Measurements from ENCODE around the gene SZT2. TPM values are rescaled to one million over a fixed set of nuclear protein-coding genes. Genes with fewer than 3 reads are reported as not detected.

Gene SZT2
- total RNA-seq, 2 experiments from 2014 or later, result 27.3 to 37.6 TPM

- ChIA-PET POLR2A (no interaction called here), CTCF (interaction anchor here (0.8 kb wide), 1 partner anchor 106 kb away, joined by 3 read pairs; no protein-coding TSS in a partner anchor)
- no peak for DNase-seq
- H3K27ac Mint-ChIP-seq, result no peak overlapping the region
- intact Hi-C loops (cut with micrococcal nuclease), result no loop called here
- H3K4me3 Mint-ChIP-seq, result no peak overlapping the region
- H3K4me1 Mint-ChIP-seq (ENCODE audit: low read depth), result peaks cover 2% of the 10 kb centered on the region
- no peaks in the 10 kb centered on the region for H3K27me3 Mint-ChIP-seq
- no peaks in the 10 kb centered on the region for H3K9me3 Mint-ChIP-seq
- H3K36me3 Mint-ChIP-seq, result peaks cover 3% of the 10 kb centered on the region
These were observed 37.4 kb upstream of the SZT2 start for GRCh38 chr1:43352351-43352705.

- CTCF ChIA-PET, result interaction anchor here (0.8 kb wide), 1 partner anchor 106 kb away, joined by 3 read pairs; no protein-coding TSS in a partner anchor
- POLR2A ChIA-PET, result interaction anchor here (0.6 kb wide), 1 partner anchor 73 kb away, joined by 3 read pairs; no protein-coding TSS in a partner anchor
These were observed 36.8 kb upstream of the SZT2 start for GRCh38 chr1:43352881-43353280.

GRCh38 chr1:43354471-43354870 is 35.2 kb upstream of the SZT2 start:
- Mint-ChIP-seq H3K27me3 (no peaks in the 10 kb centered on the region), H3K4me1 (ENCODE audit: low read depth) (peaks cover 4% of the 10 kb centered on the region), H3K4me3 (no peak overlapping the region), H3K36me3 (peaks cover 7% of the 10 kb centered on the region), H3K9me3 (no peaks in the 10 kb centered on the region), H3K27ac (no peak overlapping the region)
- DNase-seq, result no peak
- ChIA-PET CTCF (interaction anchor here (0.9 to 1.1 kb wide), 2 partner anchors 60 to 127 kb away, joined by 3 to 4 read pairs; no protein-coding TSS in a partner anchor), POLR2A (no interaction called here)
- intact Hi-C loops (cut with micrococcal nuclease), result no loop called here

More at GRCh38 chr1:43352881-43353280, 36.8 kb upstream of the SZT2 start:
- Mint-ChIP-seq H3K9me3 (no peaks in the 10 kb centered on the region), H3K27me3 (no peaks in the 10 kb centered on the region), H3K4me1 (ENCODE audit: low read depth) (peaks cover 4% of the 10 kb centered on the region), H3K4me3 (no peak overlapping the region), H3K27ac (no peak overlapping the region), H3K36me3 (peaks cover 3% of the 10 kb centered on the region)
- intact Hi-C loops (cut with micrococcal nuclease), result no loop called here
- no peak for DNase-seq

GRCh38 chr1:43354936-43355335 is 34.8 kb upstream of the SZT2 start:
- H3K27me3 Mint-ChIP-seq, result no peaks in the 10 kb centered on the region
- H3K36me3 Mint-ChIP-seq, result peaks cover 12% of the 10 kb centered on the region
- ChIA-PET CTCF (interaction anchor here (0.9 to 1.1 kb wide), 2 partner anchors 59 to 128 kb away, joined by 3 to 4 read pairs; no protein-coding TSS in a partner anchor), POLR2A (no interaction called here)
- no peak overlapping the region for H3K4me3 Mint-ChIP-seq
- DNase-seq, result no peak
- peaks cover 7% of the 10 kb centered on the region for H3K4me1 Mint-ChIP-seq (ENCODE audit: low read depth)
- no peaks in the 10 kb centered on the region for H3K9me3 Mint-ChIP-seq
- intact Hi-C loops (cut with micrococcal nuclease), result no loop called here
- no peak overlapping the region for H3K27ac Mint-ChIP-seq

- Mint-ChIP-seq H3K4me3 (peak overlapping the region; percentile 84), H3K9me3 (no peaks in the 10 kb centered on the region), H3K4me1 (ENCODE audit: low read depth) (peaks cover 26% of the 10 kb centered on the region), H3K36me3 (peaks cover 34% of the 10 kb centered on the region), H3K27ac (no peak overlapping the region), H3K27me3 (no peaks in the 10 kb centered on the region)
- ChIA-PET POLR2A (interaction anchor here (2.9 kb wide), 1 partner anchor 10 kb away, joined by 23 read pairs; the partner anchor contains the start of gene ELOVL1), CTCF (interaction anchor here (1.6 to 2.2 kb wide), 2 partner anchors 33 to 134 kb away, joined by 4 to 7 read pairs; no protein-coding TSS in a partner anchor)
- intact Hi-C loops (cut with micrococcal nuclease), result no loop called here
- DNase-seq, result no peak
These were observed 32.4 kb upstream of the SZT2 start for GRCh38 chr1:43357251-43357650.

GRCh38 chr1:43358121-43358745 is 31.5 kb upstream of the SZT2 start:
- H3K27me3 Mint-ChIP-seq, result no peaks in the 10 kb centered on the region
- H3K9me3 Mint-ChIP-seq, result no peaks in the 10 kb centered on the region
- H3K4me3 Mint-ChIP-seq, result peak overlapping the region; percentile 84
- POLR2A ChIA-PET, result interaction anchor here (0.6 to 2.9 kb wide), 7 partner anchors 9 to 138 kb away, joined by 3 to 23 read pairs (median 3); partner anchors contain the start of genes ELOVL1, MED8 and SZT2
- H3K36me3 Mint-ChIP-seq, result peaks cover 37% of the 10 kb centered on the region
- H3K4me1 Mint-ChIP-seq (ENCODE audit: low read depth), result peaks cover 28% of the 10 kb centered on the region
- peak overlapping the region; percentile 74 for H3K27ac Mint-ChIP-seq
- CTCF ChIA-PET, result interaction anchor here (0.6 to 2.2 kb wide), 10 partner anchors 10 to 194 kb away, joined by 3 to 14 read pairs (median 4); partner anchors contain the start of genes ELOVL1 and MED8
- intact Hi-C loops (cut with micrococcal nuclease), result loop anchor here (1.0 to 2.0 kb wide), 5 partner anchors 10 to 185 kb away; partner anchors contain the start of genes CFAP57, EBNA1BP2 and ELOVL1
- DNase-seq, result peak; percentile 31

- peak within 1 kb of the TSS; percentile 84 for H3K4me3 Mint-ChIP-seq
- H3K36me3 Mint-ChIP-seq, result peaks cover 44% of the 10 kb centered on the region
- ChIA-PET POLR2A (interaction anchor here (0.6 to 2.9 kb wide), 6 partner anchors 9 to 96 kb away, joined by 3 to 23 read pairs (median 4); partner anchors contain the start of genes ELOVL1, MED8 and SZT2), CTCF (interaction anchor here (0.6 to 2.2 kb wide), 9 partner anchors 9 to 193 kb away, joined by 3 to 14 read pairs (median 5); partner anchors contain the start of gene ELOVL1)
- H3K4me1 Mint-ChIP-seq (ENCODE audit: low read depth), result peaks cover 28% of the 10 kb centered on the region
- H3K27ac Mint-ChIP-seq, result peak within 1 kb of the TSS; percentile 74
- intact Hi-C loops (cut with micrococcal nuclease), result loop anchor here (1.0 to 2.0 kb wide), 5 partner anchors 9 to 186 kb away; partner anchors contain the start of genes CFAP57, EBNA1BP2 and ELOVL1
- peak; percentile 100 for DNase-seq
- H3K27me3 Mint-ChIP-seq, result no peaks in the 10 kb centered on the region
- no peaks in the 10 kb centered on the region for H3K9me3 Mint-ChIP-seq
These were observed 30.7 kb upstream of the SZT2 start, which contains the start of gene CDC20 for GRCh38 chr1:43358746-43359693. CDC20 (plus strand) TSS chr1:43358981; CDS start chr1:43359216, 235 bp downstream.

- ChIA-PET CTCF (interaction anchor here (0.7 kb wide), 1 partner anchor 133 kb away, joined by 3 read pairs; no protein-coding TSS in a partner anchor), POLR2A (interaction anchor here (2.9 kb wide), 1 partner anchor 8 kb away, joined by 23 read pairs; the partner anchor contains the start of gene ELOVL1)
- Mint-ChIP-seq H3K4me3 (peak overlapping the region; percentile 84), H3K27ac (peak overlapping the region; percentile 47), H3K27me3 (no peaks in the 10 kb centered on the region), H3K36me3 (peaks cover 46% of the 10 kb centered on the region), H3K9me3 (no peaks in the 10 kb centered on the region), H3K4me1 (ENCODE audit: low read depth) (peaks cover 28% of the 10 kb centered on the region)
- DNase-seq, result no peak
- intact Hi-C loops (cut with micrococcal nuclease), result loop anchor here (2.0 to 10.0 kb wide), 3 partner anchors 187 to 1455 kb away; partner anchors contain the start of genes CFAP57 and EBNA1BP2
These were observed 30.0 kb upstream of the SZT2 start for GRCh38 chr1:43359696-43360095.

GRCh38 chr1:43360616-43361015 is 29.1 kb upstream of the SZT2 start:
- no peaks in the 10 kb centered on the region for H3K9me3 Mint-ChIP-seq
- H3K27ac Mint-ChIP-seq, result peak overlapping the region; percentile 42
- CTCF ChIA-PET, result interaction anchor here (0.7 kb wide), 1 partner anchor 133 kb away, joined by 3 read pairs; no protein-coding TSS in a partner anchor
- peaks cover 51% of the 10 kb centered on the region for H3K36me3 Mint-ChIP-seq
- DNase-seq, result no peak
- peak overlapping the region; percentile 84 for H3K4me3 Mint-ChIP-seq
- H3K4me1 Mint-ChIP-seq (ENCODE audit: low read depth), result peaks cover 35% of the 10 kb centered on the region
- POLR2A ChIA-PET, result interaction anchor here (0.7 kb wide), 1 partner anchor 10 kb away, joined by 3 read pairs; no protein-coding TSS in a partner anchor
- intact Hi-C loops (cut with micrococcal nuclease), result loop anchor here (10.0 kb wide), 2 partner anchors 426 to 1454 kb away; no protein-coding TSS in a partner anchor
- H3K27me3 Mint-ChIP-seq, result no peaks in the 10 kb centered on the region

GRCh38 chr1:43363283-43363934 is 26.3 kb upstream of the SZT2 start:
- ChIA-PET POLR2A (no interaction called here), CTCF (no interaction called here)
- H3K27ac Mint-ChIP-seq, result peak overlapping the region; percentile 39
- H3K36me3 Mint-ChIP-seq, result peaks cover 52% of the 10 kb centered on the region
- H3K9me3 Mint-ChIP-seq, result no peaks in the 10 kb centered on the region
- intact Hi-C loops (cut with micrococcal nuclease), result loop anchor here (10.0 kb wide), 2 partner anchors 429 to 1451 kb away; no protein-coding TSS in a partner anchor
- peaks cover 41% of the 10 kb centered on the region for H3K4me1 Mint-ChIP-seq (ENCODE audit: low read depth)
- no peaks in the 10 kb centered on the region for H3K27me3 Mint-ChIP-seq
- no peak overlapping the region for H3K4me3 Mint-ChIP-seq
- peak; percentile 28 for DNase-seq
